PC-3 (cell line): Measurements from ENCODE around the gene VEZT. TPM values are rescaled to one million over a fixed set of nuclear protein-coding genes. Genes with fewer than 3 reads are reported as not detected.

Experiments
- ATAC-seq: fragments of 200-7000 bp; cut with Tn5 transposase; 2 replicates; pipeline ENCODE4 v1.9.1; 2020; ENCODE audit warnings: mild to moderate bottlenecking, moderate library complexity
- BruUV-seq: library from RNA; stranded (reverse); fragments of 400-500 nt; replicated peaks from 2 replicates; lab custom pipeline; 2021; lab: Mats Ljungman, UMichigan
- CTCF ChIA-PET: fragments of 300-600 bp; sonication (Branson Sonifier 250); formaldehyde crosslinking; loops from one replicate; lab custom pipeline; 2022; ENCODE audit warnings: antibody characterized with exemption; lab: Charles Lee
- POLR2A ChIA-PET: fragments of 300-600 bp; sonication (Branson Sonifier 250); formaldehyde crosslinking; loops from one replicate; lab custom pipeline; 2022; ENCODE audit warnings: antibody characterized with exemption; ENCODE audit not compliant: unreplicated experiment; lab: Charles Lee
- DNase-seq: peaks from one replicate; pipeline ENCODE4 v3.0.0-alpha.2; 2015
- H2AFZ ChIP-seq: fragments of 300-600 bp; sonication (generic); 2 replicates; pipeline ENCODE4 v1.6.0; 2016; ENCODE audit warnings: antibody characterized with exemption, low read length
- H3F3A ChIP-seq: fragments of 300-600 bp; sonication (generic); one replicate; pipeline ENCODE4 v1.6.0; 2017; ENCODE audit warnings: antibody characterized with exemption, low read length, control low read depth, mild to moderate bottlenecking; ENCODE audit not compliant: unreplicated experiment
- H3K27ac ChIP-seq: fragments of 300-600 bp; sonication (generic); 2 replicates; pipeline ENCODE4 v1.5.1; 2016; ENCODE audit warnings: mild to moderate bottlenecking, low read length
- H3K27me3 ChIP-seq: fragments of 300-600 bp; sonication (generic); 2 replicates; pipeline ENCODE4 v1.6.1; 2016; ENCODE audit warnings: low read length, mixed read lengths
- H3K36me3 ChIP-seq: fragments of 300-600 bp; sonication (generic); 2 replicates; pipeline ENCODE4 v1.6.1; 2016; ENCODE audit warnings: low read depth, mixed run types, low read length, mixed read lengths
- H3K4me1 ChIP-seq: fragments of 300-600 bp; sonication (generic); 2 replicates; pipeline ENCODE4 v1.5.1; 2016; ENCODE audit warnings: low read length; ENCODE audit not compliant: insufficient read depth
- H3K4me2 ChIP-seq: fragments of 300-600 bp; sonication (generic); 2 replicates; pipeline ENCODE4 v1.6.0; 2016; ENCODE audit warnings: low read length
- H3K4me3 ChIP-seq: fragments of 300-600 bp; sonication (generic); 2 replicates; pipeline ENCODE4 v1.5.1; 2016; ENCODE audit warnings: mild to moderate bottlenecking, low read length, mixed read lengths
- H3K79me2 ChIP-seq: fragments of 300-600 bp; sonication (generic); 2 replicates; pipeline ENCODE4 v1.6.1; 2017; ENCODE audit warnings: low read length, mixed read lengths
- H3K9ac ChIP-seq: fragments of 300-600 bp; sonication (generic); 2 replicates; pipeline ENCODE4 v1.6.0; 2016; ENCODE audit warnings: mild to moderate bottlenecking, low read length
- H3K9me2 ChIP-seq: fragments of 300-600 bp; sonication (generic); replicated peaks from 2 replicates; pipeline ENCODE4 v1.6.1; 2016; ENCODE audit warnings: mixed run types, low read length, mixed read lengths
- H3K9me3 ChIP-seq: fragments of 300-600 bp; sonication (generic); 2 replicates; pipeline ENCODE4 v1.6.1; 2016; ENCODE audit warnings: low read length, mixed read lengths
- H4K20me1 ChIP-seq: fragments of 300-600 bp; sonication (generic); 2 replicates; pipeline ENCODE4 v1.6.1; 2016; ENCODE audit warnings: low read length, mixed read lengths
- EZH2 ChIP-seq: fragments of 300-600 bp; sonication (generic); IDR thresholded peaks from one replicate; pipeline ENCODE4 v1.6.1; 2017; ENCODE audit warnings: antibody characterized with exemption, mild to moderate bottlenecking, low read length; ENCODE audit not compliant: unreplicated experiment
- EZH2phosphoT487 ChIP-seq: fragments of 300-600 bp; sonication (generic); IDR thresholded peaks from 2 replicates; pipeline ENCODE4 v1.6.1; 2018; ENCODE audit warnings: mild to moderate bottlenecking, antibody characterized with exemption, low read length, borderline replicate concordance
- intact Hi-C: fragments of 100-400 bp; cut with micrococcal nuclease; formaldehyde crosslinking; loops from 2 replicates; pipeline ENCODE4 v1.9.0; 2023
- total RNA-seq: library from RNA; depleted of rRNA; stranded (reverse); fragments of >200 nt; gene quantifications from 2 replicates; pipeline ENCODE4 v1.2.3, GENCODE V29; 2014
- TF ChIP-seq, protein P1 (sequence below): fragments of 300-600 bp; sonication (generic); conservative IDR thresholded peaks from 2 replicates; pipeline ENCODE4 v1.5.1; 2017; ENCODE audit warnings: antibody characterized with exemption, low read depth, mild to moderate bottlenecking, low read length

The VEZT gene
- total RNA-seq, 1 experiment from 2014 or later: 83.6 TPM

DNA sequence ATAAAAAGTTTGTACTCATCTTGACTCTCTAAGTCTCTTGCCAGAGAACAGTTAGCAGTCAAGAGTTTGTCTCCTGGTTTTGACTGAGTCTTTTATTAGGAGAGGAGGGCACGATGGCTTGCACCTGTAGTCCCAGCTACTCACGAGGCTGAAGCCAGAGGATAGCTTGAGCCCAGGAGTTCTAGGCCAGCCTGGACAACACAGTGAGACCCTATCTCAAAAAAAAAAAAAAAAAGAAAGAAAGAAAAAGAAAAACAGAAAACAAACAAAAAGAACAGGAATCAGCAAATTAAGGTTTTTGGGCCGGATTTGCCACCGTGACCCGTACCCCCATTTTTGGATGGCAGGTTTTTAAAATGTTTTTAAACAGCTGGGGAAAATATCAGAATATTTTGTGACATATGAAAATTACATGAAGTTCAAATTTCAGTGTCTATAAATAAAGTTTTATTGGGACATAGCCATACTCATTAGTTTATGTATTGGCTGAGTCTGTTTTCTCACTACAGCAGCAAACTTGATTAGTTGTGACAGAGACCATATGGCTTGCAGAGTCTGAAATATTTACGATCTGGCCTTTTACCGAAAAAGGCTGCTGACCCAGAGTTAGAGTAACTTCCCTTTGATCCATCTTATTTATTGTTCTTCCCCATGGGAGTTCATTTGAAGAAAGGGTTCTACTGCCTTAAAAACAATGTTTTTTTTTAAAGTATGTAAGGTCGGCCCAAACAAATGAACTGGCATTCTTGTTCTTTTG is 31.2 kb downstream of the VEZT start:
- Histone ChIP-seq H3F3A (no peaks in the 10 kb centered on the region), H3K4me3 (no peak overlapping the region), H3K4me2 (no peak overlapping the region), H3K36me3 (peaks cover 35% of the 10 kb centered on the region), H3K79me2 (peaks cover 79% of the 10 kb centered on the region), H3K27ac (no peak overlapping the region), H3K4me1 (no peaks in the 10 kb centered on the region), H3K9ac (no peak overlapping the region), H4K20me1 (peaks cover 7% of the 10 kb centered on the region; the same call in 1 of the 2 replicates), H2AFZ (no peak overlapping the region), H3K9me2 (no peaks in the 10 kb centered on the region), H3K9me3 (no peaks in the 10 kb centered on the region), H3K27me3 (no peaks in the 10 kb centered on the region)
- TF ChIP-seq EZH2phosphoT487 (no peak), EZH2 (no peak)
- TF ChIP-seq, protein P1, sequence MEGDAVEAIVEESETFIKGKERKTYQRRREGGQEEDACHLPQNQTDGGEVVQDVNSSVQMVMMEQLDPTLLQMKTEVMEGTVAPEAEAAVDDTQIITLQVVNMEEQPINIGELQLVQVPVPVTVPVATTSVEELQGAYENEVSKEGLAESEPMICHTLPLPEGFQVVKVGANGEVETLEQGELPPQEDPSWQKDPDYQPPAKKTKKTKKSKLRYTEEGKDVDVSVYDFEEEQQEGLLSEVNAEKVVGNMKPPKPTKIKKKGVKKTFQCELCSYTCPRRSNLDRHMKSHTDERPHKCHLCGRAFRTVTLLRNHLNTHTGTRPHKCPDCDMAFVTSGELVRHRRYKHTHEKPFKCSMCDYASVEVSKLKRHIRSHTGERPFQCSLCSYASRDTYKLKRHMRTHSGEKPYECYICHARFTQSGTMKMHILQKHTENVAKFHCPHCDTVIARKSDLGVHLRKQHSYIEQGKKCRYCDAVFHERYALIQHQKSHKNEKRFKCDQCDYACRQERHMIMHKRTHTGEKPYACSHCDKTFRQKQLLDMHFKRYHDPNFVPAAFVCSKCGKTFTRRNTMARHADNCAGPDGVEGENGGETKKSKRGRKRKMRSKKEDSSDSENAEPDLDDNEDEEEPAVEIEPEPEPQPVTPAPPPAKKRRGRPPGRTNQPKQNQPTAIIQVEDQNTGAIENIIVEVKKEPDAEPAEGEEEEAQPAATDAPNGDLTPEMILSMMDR: no peak
- no TSS peak for BruUV-seq
- DNase-seq: no peak
- intact Hi-C loops: no loop called here
- POLR2A ChIA-PET: no interaction called here
- CTCF ChIA-PET: no interaction called here
- ATAC-seq: no peak

DNA sequence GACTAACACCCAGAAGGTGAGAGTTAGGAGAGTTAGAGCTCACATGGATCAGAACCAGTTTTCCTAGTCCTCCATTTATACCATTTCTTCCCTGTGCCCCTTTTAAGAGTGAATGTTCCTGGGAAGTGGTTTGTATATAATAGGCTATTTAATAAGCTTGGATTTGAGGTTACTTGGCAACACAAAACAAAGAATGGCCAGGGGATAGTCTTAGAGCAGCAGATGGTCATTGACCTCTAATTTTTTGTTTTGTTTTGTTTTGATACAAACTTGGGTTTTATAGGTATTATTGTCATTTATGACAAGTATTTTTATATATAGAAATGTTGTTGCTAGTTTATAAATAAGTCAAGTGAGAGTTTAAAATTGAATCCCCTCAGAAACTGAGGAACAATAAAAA is 35.8 kb downstream of the VEZT start:
- peaks cover 33% of the 10 kb centered on the region for H3K79me2 ChIP-seq
- no peak overlapping the region for H3K9ac ChIP-seq
- H3K27me3 ChIP-seq: no peaks in the 10 kb centered on the region
- peaks cover 53% of the 10 kb centered on the region for H3K36me3 ChIP-seq
- H3K4me1 ChIP-seq: peaks cover 5% of the 10 kb centered on the region; the same call in 1 of the 2 replicates
- H3K4me2 ChIP-seq: no peak overlapping the region
- ChIA-PET CTCF (no interaction called here), POLR2A (no interaction called here)
- no peak overlapping the region for H3K27ac ChIP-seq
- no peaks in the 10 kb centered on the region for H3F3A ChIP-seq
- no peak for ATAC-seq
- no peaks in the 10 kb centered on the region for H3K9me3 ChIP-seq
- DNase-seq: no peak
- intact Hi-C loops: no loop called here
- no peaks in the 10 kb centered on the region for H3K9me2 ChIP-seq
- no peak overlapping the region for H3K4me3 ChIP-seq
- TF ChIP-seq EZH2 (no peak), EZH2phosphoT487 (no peak)
- TF ChIP-seq, protein P1: no peak
- H4K20me1 ChIP-seq: no peaks in the 10 kb centered on the region; the same call in 1 of the 2 replicates
- BruUV-seq: no TSS peak
- no peak overlapping the region for H2AFZ ChIP-seq

DNA sequence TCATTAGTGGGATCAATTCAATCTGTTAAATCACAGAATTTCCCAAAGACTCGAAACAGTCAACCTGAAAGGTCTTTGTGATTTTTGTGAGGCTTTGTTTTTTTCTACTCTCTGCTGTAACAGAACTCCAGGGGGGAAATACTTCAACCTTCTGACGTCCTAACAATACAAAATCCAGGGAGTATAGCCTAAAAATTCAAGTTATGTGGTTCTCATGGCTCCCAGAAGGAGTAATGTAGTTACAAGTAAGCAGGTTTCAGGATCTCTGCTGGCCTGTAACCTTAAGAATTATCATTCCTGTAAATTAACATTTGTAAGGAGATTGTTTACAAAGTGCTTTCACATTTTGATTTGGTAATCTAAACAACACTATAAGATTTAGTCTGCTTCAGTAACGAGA is 39.9 kb downstream of the VEZT start:
- no peaks in the 10 kb centered on the region for H3F3A ChIP-seq
- peaks cover 15% of the 10 kb centered on the region for H3K4me1 ChIP-seq
- no peak for TF ChIP-seq EZH2
- TF ChIP-seq, protein P1: no peak
- no peak for TF ChIP-seq EZH2phosphoT487
- H3K79me2 ChIP-seq: peaks cover 8% of the 10 kb centered on the region; the same call in 1 of the 2 replicates
- intact Hi-C loops: no loop called here
- H3K27me3 ChIP-seq: no peaks in the 10 kb centered on the region
- H3K9ac ChIP-seq: no peak overlapping the region
- H2AFZ ChIP-seq: no peak overlapping the region
- H3K9me2 ChIP-seq: no peaks in the 10 kb centered on the region
- H3K9me3 ChIP-seq: no peaks in the 10 kb centered on the region
- peaks cover 66% of the 10 kb centered on the region for H3K36me3 ChIP-seq
- H3K4me3 ChIP-seq: no peak overlapping the region
- H4K20me1 ChIP-seq: no peaks in the 10 kb centered on the region; the same call in 1 of the 2 replicates
- ChIA-PET POLR2A (no interaction called here), CTCF (no interaction called here)
- DNase-seq (no peak), ATAC-seq (no peak)
- no peak overlapping the region for H3K27ac ChIP-seq
- BruUV-seq: no TSS peak
- no peak overlapping the region for H3K4me2 ChIP-seq
